ENCODE results near the gene GCAT.

GRCh38 chr22:37808294-37808657, 542 bp downstream of the GCAT start:
- TF ChIP-seq, protein P1, sequence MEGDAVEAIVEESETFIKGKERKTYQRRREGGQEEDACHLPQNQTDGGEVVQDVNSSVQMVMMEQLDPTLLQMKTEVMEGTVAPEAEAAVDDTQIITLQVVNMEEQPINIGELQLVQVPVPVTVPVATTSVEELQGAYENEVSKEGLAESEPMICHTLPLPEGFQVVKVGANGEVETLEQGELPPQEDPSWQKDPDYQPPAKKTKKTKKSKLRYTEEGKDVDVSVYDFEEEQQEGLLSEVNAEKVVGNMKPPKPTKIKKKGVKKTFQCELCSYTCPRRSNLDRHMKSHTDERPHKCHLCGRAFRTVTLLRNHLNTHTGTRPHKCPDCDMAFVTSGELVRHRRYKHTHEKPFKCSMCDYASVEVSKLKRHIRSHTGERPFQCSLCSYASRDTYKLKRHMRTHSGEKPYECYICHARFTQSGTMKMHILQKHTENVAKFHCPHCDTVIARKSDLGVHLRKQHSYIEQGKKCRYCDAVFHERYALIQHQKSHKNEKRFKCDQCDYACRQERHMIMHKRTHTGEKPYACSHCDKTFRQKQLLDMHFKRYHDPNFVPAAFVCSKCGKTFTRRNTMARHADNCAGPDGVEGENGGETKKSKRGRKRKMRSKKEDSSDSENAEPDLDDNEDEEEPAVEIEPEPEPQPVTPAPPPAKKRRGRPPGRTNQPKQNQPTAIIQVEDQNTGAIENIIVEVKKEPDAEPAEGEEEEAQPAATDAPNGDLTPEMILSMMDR (IDR thresholded peaks at IDR 0.05), result no peak
- TF ChIP-seq POLR2A (IDR thresholded peaks at IDR 0.05), result no peak
